Activated naive CD4-positive, alpha-beta T cell treated with anti-CD3 and anti-CD28 coated beads, Interleukin-2, amount 50 U/mL, for 24 hours (primary cell): ENCODE measurements around the gene KIF26A.
A peak's percentile ranks its signal among the peaks of the same experiment; 100 is the strongest.

Experiments
- H3K27ac Mint-ChIP-seq: one replicate; pipeline ENCODE4 v1.8.0; 2021; ENCODE audit warnings: mild to moderate bottlenecking, mixed read lengths
- H3K27me3 Mint-ChIP-seq: one replicate; pipeline ENCODE4 v1.8.0; 2021; ENCODE audit warnings: mixed read lengths
- H3K36me3 Mint-ChIP-seq: one replicate; pipeline ENCODE4 v1.8.0; 2021; ENCODE audit warnings: mixed read lengths
- H3K4me1 Mint-ChIP-seq: one replicate; pipeline ENCODE4 v1.8.0; 2021; ENCODE audit warnings: mixed read lengths
- H3K4me3 Mint-ChIP-seq: one replicate; pipeline ENCODE4 v1.8.0; 2021; ENCODE audit warnings: mild to moderate bottlenecking, mixed read lengths
- H3K9me3 Mint-ChIP-seq: one replicate; pipeline ENCODE4 v1.8.0; 2021; ENCODE audit warnings: mixed read lengths

Gene KIF26A

GRCh38 chr14:104116288-104116755 is 22.1 kb upstream of the KIF26A start:
- Mint-ChIP-seq H3K4me1 (no peaks in the 10 kb centered on the region), H3K27me3 (peaks cover 26% of the 10 kb centered on the region), H3K4me3 (peak overlapping the region; percentile 30), H3K9me3 (no peaks in the 10 kb centered on the region), H3K27ac (no peak overlapping the region), H3K36me3 (no peaks in the 10 kb centered on the region)

DNA sequence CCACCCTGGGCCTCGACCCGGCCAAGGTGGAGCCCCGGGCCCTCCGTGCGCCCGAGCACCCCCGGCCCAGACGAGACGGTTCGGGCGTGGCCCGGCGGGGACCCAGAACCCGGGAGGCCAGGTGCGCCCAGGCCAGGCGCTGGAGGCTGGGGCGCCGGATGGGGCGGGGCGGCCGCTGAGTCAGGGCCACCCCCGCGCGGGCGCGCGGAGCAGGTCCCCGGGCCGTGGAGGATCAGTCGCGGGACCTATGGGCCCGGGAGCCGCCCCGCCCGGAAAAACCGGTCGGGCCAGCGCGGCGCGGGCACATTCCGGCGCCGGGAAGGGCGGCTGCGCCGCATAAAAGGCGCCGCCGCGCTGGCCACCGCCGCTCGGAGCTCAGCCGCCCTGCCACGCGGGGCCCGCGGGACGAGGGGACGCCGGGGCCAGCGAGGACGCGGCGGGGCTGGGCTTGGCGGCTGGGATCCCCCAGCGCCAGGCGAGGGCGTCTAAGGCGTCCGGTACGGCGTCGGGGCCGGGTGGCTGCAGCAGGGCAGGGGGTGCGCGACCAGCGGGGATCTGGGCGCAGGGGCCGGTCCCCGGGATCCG is 21.5 kb upstream of the KIF26A start:
- no peaks in the 10 kb centered on the region for H3K9me3 Mint-ChIP-seq
- H3K4me1 Mint-ChIP-seq: no peaks in the 10 kb centered on the region
- H3K36me3 Mint-ChIP-seq: no peaks in the 10 kb centered on the region
- H3K27me3 Mint-ChIP-seq: peaks cover 26% of the 10 kb centered on the region
- H3K27ac Mint-ChIP-seq: no peak overlapping the region
- H3K4me3 Mint-ChIP-seq: peak overlapping the region; percentile 52

- Mint-ChIP-seq H3K4me3 (peak overlapping the region; percentile 52), H3K27ac (no peak overlapping the region), H3K4me1 (no peaks in the 10 kb centered on the region), H3K27me3 (peaks cover 26% of the 10 kb centered on the region), H3K9me3 (no peaks in the 10 kb centered on the region), H3K36me3 (no peaks in the 10 kb centered on the region)
These were observed 20.9 kb upstream of the KIF26A start for GRCh38 chr14:104117341-104118005.

GRCh38 chr14:104118006-104118844 is 20.2 kb upstream of the KIF26A start:
- no peaks in the 10 kb centered on the region for H3K4me1 Mint-ChIP-seq
- no peaks in the 10 kb centered on the region for H3K9me3 Mint-ChIP-seq
- H3K36me3 Mint-ChIP-seq: no peaks in the 10 kb centered on the region
- H3K4me3 Mint-ChIP-seq: no peak overlapping the region
- H3K27ac Mint-ChIP-seq: no peak overlapping the region
- H3K27me3 Mint-ChIP-seq: peaks cover 26% of the 10 kb centered on the region

- Mint-ChIP-seq H3K27me3 (peaks cover 31% of the 10 kb centered on the region), H3K4me1 (no peaks in the 10 kb centered on the region), H3K4me3 (no peak overlapping the region)
These were observed 19.3 kb upstream of the KIF26A start for GRCh38 chr14:104119119-104119487.

DNA sequence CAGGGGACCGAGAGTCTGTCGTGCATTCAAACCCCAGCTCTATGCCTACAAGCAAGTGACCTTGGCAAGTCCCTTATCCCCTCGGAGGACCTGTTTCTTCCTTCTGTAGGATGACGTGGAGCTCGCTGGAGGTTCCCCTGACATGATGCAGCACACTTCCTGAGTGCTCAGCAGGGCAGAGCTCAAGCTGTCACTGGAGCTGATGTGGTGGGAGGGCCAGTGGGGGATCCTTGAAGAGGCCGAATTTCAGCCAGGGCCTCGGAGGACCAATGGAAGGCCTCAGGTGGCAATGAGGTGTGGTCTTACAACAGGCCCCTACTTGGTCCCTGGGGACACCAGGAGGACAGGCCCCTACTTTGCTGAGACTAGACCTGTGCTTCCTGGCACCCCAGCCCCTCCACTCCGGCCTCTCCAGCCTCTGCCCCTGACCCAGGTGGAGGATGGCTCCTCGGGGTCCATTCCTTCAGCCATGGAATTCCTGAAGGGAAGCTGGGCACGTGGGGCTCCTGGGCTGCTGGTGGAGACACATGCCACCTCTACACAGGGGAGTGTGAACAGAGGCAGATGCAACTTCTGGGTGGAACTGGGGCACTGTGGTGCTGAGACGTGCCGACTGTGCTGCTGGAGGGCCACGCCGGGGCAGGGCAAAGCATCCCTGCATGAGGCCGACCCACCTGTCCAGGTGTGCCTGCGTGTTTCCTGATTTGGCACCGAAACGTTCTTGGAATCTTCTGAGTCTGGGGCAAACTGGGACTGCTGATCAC is 18.7 kb upstream of the KIF26A start:
- Mint-ChIP-seq H3K27me3 (peaks cover 31% of the 10 kb centered on the region), H3K9me3 (peaks cover 6% of the 10 kb centered on the region), H3K36me3 (peaks cover 2% of the 10 kb centered on the region), H3K27ac (no peak overlapping the region), H3K4me1 (no peaks in the 10 kb centered on the region), H3K4me3 (no peak overlapping the region)

More at GRCh38 chr14:104119119-104119487, 19.3 kb upstream of the KIF26A start:
- H3K27ac Mint-ChIP-seq: no peak overlapping the region
- H3K36me3 Mint-ChIP-seq: peaks cover 2% of the 10 kb centered on the region
- H3K9me3 Mint-ChIP-seq: peaks cover 5% of the 10 kb centered on the region

DNA sequence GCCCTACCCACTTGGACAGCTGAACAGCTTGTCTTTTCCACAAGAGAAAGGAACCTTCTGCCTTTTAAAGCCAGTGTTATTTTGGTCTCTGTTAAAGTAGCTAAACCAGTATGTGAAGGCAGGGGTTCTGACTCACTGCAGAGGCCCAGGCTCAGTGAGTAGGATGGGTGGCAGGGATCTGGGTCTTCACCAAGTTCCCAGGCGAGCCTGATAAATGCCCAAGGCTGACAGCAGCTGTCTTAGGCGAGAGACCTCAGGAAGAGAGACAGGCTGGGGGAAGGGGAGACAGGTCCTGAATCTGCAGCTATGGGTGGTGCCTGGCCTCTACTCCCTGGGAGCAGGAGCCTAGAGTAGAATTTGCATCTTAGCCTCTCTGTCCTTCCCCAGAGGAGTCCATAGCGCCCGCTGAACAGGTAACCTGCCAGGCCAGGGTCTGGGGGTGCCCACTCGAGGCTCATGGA is 18.1 kb upstream of the KIF26A start:
- H3K36me3 Mint-ChIP-seq: peaks cover 5% of the 10 kb centered on the region
- H3K4me3 Mint-ChIP-seq: no peak overlapping the region
- H3K27ac Mint-ChIP-seq: no peak overlapping the region
- H3K9me3 Mint-ChIP-seq: peaks cover 10% of the 10 kb centered on the region
- peaks cover 29% of the 10 kb centered on the region for H3K27me3 Mint-ChIP-seq
- no peaks in the 10 kb centered on the region for H3K4me1 Mint-ChIP-seq

DNA sequence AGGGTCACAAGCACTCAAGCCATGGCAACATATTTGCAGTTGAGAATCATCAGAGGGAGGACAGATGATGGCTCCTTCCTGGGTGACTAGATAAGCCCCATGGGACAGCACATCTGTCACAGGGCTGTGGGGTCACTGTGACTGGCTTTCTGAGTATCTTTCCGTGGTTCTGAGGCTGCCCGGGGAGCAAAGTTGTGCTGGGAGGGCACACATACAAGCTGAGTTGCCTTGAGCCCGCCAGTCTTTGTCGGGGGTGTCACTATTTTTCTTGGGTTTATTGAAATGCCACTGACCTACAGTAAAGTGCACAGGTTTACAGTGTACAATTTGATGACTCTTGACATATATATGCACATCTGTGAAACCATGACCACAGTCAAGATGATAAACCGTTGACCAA is 17.2 kb upstream of the KIF26A start:
- no peak overlapping the region for H3K4me3 Mint-ChIP-seq
- H3K36me3 Mint-ChIP-seq: peaks cover 5% of the 10 kb centered on the region
- peaks cover 26% of the 10 kb centered on the region for H3K27me3 Mint-ChIP-seq
- no peak overlapping the region for H3K27ac Mint-ChIP-seq
- H3K9me3 Mint-ChIP-seq: peaks cover 11% of the 10 kb centered on the region
- no peaks in the 10 kb centered on the region for H3K4me1 Mint-ChIP-seq

- H3K36me3 Mint-ChIP-seq: peaks cover 5% of the 10 kb centered on the region
- H3K4me1 Mint-ChIP-seq: no peaks in the 10 kb centered on the region
- peaks cover 32% of the 10 kb centered on the region for H3K27me3 Mint-ChIP-seq
- H3K27ac Mint-ChIP-seq: no peak overlapping the region
- peaks cover 11% of the 10 kb centered on the region for H3K9me3 Mint-ChIP-seq
- H3K4me3 Mint-ChIP-seq: no peak overlapping the region
These were observed 14.5 kb upstream of the KIF26A start for GRCh38 chr14:104123879-104124278.

DNA sequence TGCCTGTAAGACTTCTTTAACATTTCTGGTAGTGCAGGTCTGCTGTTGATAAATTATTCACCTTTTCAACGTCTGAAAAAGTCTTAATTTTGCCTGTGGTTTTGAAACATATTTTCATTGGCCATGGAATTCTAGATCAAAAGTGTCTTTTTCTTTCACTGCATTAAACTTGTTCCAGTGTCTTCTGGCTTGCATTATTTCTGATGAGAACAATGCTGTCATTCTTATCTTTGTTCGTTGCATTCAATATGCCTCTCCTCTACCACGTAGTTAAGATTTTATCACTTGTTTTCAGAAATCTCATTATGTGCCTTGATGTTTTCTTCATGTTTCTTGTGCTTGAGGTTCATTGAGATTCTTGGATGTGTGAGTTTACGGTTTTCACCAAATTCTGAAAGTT is 13.4 kb upstream of the KIF26A start:
- H3K4me1 Mint-ChIP-seq: no peaks in the 10 kb centered on the region
- no peak overlapping the region for H3K4me3 Mint-ChIP-seq
- H3K27ac Mint-ChIP-seq: no peak overlapping the region
- H3K36me3 Mint-ChIP-seq: peaks cover 7% of the 10 kb centered on the region
- peaks cover 29% of the 10 kb centered on the region for H3K27me3 Mint-ChIP-seq
- peaks cover 20% of the 10 kb centered on the region for H3K9me3 Mint-ChIP-seq

GRCh38 chr14:104126753-104127152 is 11.6 kb upstream of the KIF26A start:
- Mint-ChIP-seq H3K4me3 (no peak overlapping the region), H3K27ac (no peak overlapping the region), H3K27me3 (peaks cover 30% of the 10 kb centered on the region), H3K36me3 (peaks cover 7% of the 10 kb centered on the region), H3K4me1 (no peaks in the 10 kb centered on the region), H3K9me3 (peaks cover 21% of the 10 kb centered on the region)

GRCh38 chr14:104128981-104129380 is 9.4 kb upstream of the KIF26A start:
- Mint-ChIP-seq H3K4me1 (no peaks in the 10 kb centered on the region), H3K9me3 (peaks cover 16% of the 10 kb centered on the region), H3K27me3 (peaks cover 36% of the 10 kb centered on the region), H3K4me3 (no peak overlapping the region), H3K27ac (no peak overlapping the region), H3K36me3 (peaks cover 4% of the 10 kb centered on the region)

DNA sequence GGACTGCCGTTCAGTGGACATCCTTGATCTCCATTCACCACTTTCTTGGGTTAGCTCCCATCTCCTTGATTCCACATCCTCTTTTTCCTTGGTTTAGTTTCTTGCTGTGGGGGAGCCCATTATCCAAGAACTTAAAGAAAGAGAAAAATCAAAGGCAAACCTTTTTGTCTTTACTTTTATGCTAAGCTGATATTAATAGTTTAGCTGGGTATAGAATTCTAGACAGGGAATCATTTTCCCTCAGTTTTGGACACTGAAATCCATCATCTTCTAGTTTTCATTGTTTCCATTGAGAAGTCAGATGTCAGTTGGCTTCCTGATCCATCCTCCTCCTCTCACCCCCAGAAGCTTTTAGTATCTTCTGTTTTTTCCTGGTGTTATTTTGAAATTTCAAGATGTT is 8.8 kb upstream of the KIF26A start:
- Mint-ChIP-seq H3K36me3 (peaks cover 4% of the 10 kb centered on the region), H3K4me1 (no peaks in the 10 kb centered on the region), H3K27me3 (peaks cover 34% of the 10 kb centered on the region), H3K9me3 (peaks cover 15% of the 10 kb centered on the region), H3K4me3 (no peak overlapping the region), H3K27ac (no peak overlapping the region)

GRCh38 chr14:104130974-104131651 is 7.3 kb upstream of the KIF26A start:
- Mint-ChIP-seq H3K27ac (peak overlapping the region; percentile 62), H3K4me3 (no peak overlapping the region), H3K4me1 (no peaks in the 10 kb centered on the region), H3K36me3 (peaks cover 2% of the 10 kb centered on the region), H3K9me3 (peaks cover 10% of the 10 kb centered on the region), H3K27me3 (peaks cover 37% of the 10 kb centered on the region)
